ENCODE results near the gene AQP9. TPM values are rescaled to one million over a fixed set of nuclear protein-coding genes. Genes with fewer than 3 reads are reported as not detected.

AQP9 gene
- total RNA-seq, 2 donors from 2014 or later: 1.1 to 2.9 TPM

DNA sequence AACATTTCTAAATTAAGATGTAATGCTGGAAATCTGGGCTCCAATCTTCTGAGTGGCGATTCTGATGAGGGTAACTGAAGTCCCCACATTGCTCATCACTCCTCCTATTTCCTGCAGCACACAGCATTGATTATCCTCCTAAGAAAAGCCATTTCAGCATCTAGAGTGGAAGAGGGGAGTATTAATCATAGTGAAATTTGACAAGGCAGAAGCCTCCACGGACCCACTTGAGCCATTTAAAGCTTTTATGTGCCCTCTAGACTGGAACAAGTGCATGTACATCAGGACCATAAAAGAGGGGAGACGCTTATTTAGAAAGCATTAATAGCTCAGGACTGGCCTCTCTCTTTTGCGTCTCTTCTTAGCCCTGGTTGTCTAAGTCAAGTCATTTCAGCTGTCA lies 25.8 kb downstream of the AQP9 start:
- Histone ChIP-seq H3K27me3 (no peaks in the 10 kb centered on the region), H3K36me3 (no peaks in the 10 kb centered on the region), H3K4me1 (no peaks in the 10 kb centered on the region), H3K27ac (no peak overlapping the region), H3K4me3 (no peak overlapping the region), H3K9me3 (no peaks in the 10 kb centered on the region)
- no peak for DNase-seq (ENCODE audit: low spot score)
- TF ChIP-seq, protein P1, sequence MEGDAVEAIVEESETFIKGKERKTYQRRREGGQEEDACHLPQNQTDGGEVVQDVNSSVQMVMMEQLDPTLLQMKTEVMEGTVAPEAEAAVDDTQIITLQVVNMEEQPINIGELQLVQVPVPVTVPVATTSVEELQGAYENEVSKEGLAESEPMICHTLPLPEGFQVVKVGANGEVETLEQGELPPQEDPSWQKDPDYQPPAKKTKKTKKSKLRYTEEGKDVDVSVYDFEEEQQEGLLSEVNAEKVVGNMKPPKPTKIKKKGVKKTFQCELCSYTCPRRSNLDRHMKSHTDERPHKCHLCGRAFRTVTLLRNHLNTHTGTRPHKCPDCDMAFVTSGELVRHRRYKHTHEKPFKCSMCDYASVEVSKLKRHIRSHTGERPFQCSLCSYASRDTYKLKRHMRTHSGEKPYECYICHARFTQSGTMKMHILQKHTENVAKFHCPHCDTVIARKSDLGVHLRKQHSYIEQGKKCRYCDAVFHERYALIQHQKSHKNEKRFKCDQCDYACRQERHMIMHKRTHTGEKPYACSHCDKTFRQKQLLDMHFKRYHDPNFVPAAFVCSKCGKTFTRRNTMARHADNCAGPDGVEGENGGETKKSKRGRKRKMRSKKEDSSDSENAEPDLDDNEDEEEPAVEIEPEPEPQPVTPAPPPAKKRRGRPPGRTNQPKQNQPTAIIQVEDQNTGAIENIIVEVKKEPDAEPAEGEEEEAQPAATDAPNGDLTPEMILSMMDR (IDR thresholded peaks at IDR 0.05): no peak

DNA sequence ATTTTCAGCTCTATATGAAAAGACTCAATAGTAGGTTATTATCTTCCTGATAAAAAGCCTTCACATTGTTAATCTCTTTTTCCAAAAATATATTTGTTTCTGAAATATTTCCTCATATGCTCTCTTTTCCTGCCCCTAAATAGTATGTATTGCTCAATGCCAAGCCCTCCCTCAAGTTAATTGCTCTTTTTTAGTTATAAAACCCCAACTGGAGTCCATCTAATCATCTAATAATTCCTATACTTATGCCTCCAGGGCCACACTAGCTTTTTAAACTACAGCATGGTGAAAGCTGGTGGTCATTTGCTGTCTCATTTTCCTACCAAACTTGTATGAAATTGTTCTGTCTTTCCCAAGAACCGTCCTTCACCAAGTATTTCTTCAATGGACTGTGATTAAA lies 26.7 kb downstream of the AQP9 start:
- H3K4me3 ChIP-seq: no peak overlapping the region
- no peaks in the 10 kb centered on the region for H3K9me3 ChIP-seq
- no peak overlapping the region for H3K27ac ChIP-seq
- DNase-seq (ENCODE audit: low spot score): no peak
- no peaks in the 10 kb centered on the region for H3K4me1 ChIP-seq
- TF ChIP-seq, protein P1 (IDR thresholded peaks at IDR 0.05): no peak
- no peaks in the 10 kb centered on the region for H3K27me3 ChIP-seq
- no peaks in the 10 kb centered on the region for H3K36me3 ChIP-seq

DNA sequence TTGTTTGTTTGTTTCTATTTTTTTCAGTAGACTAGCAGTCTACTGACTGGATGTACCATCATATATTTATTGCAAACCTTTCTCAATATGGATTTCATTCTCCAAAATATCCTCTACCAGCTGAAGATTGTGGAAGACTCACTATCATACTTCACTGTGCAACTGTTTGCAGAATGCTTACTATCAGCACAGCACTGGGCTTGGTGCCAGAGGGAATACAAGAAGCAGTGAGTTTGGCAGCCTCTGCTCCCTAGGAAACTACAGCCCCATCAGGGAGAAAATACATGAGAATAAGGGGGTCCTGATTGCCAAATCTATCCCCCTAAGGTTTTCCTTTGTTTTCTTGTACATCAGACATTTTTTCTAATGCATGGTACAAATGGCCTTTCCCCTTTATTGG lies 27.5 kb downstream of the AQP9 start:
- Histone ChIP-seq H3K9me3 (no peaks in the 10 kb centered on the region), H3K36me3 (no peaks in the 10 kb centered on the region)

DNA sequence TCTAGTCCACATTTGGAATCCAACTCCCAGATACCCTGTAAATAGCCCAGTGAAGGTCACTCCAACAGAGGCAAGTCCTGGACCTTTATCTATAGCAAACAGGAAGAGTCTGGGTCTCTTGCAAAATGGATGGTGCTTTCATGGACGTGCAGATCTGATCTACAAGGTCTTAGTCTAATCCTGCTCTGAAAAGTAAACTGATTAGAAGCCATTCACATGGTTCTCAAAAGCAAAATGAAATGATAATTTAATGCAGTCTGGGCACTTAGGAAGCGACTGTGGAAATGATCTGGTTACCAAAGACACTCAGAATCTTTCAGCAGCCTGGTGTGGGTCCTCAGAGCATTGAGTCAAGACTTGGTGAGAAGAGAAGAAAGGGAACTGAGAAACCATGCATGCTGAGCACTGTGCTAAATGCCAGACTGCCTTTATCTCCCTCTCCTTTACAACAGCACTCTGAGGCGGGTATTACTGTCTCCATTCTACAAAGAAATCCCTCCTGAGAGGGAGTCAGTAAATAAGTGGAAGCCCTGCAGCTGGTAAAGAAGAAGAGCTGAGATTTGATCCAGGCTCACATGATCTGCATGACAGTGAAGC lies 29.0 kb downstream of the AQP9 start:
- no peak overlapping the region for H3K27ac ChIP-seq
- no peak overlapping the region for H3K4me3 ChIP-seq
- H3K27me3 ChIP-seq: no peaks in the 10 kb centered on the region
- DNase-seq (ENCODE audit: low spot score): no peak
- H3K9me3 ChIP-seq: no peaks in the 10 kb centered on the region
- H3K36me3 ChIP-seq: no peaks in the 10 kb centered on the region
- H3K4me1 ChIP-seq: no peaks in the 10 kb centered on the region
- TF ChIP-seq, protein P1 (IDR thresholded peaks at IDR 0.05): no peak

More for the DNA sequence above, 27.5 kb downstream of the AQP9 start:
- no peak for DNase-seq (ENCODE audit: low spot score)
- Histone ChIP-seq H3K4me3 (no peak overlapping the region), H3K27me3 (no peaks in the 10 kb centered on the region), H3K27ac (no peak overlapping the region), H3K4me1 (no peaks in the 10 kb centered on the region)
- TF ChIP-seq, protein P1 (IDR thresholded peaks at IDR 0.05): no peak

DNA sequence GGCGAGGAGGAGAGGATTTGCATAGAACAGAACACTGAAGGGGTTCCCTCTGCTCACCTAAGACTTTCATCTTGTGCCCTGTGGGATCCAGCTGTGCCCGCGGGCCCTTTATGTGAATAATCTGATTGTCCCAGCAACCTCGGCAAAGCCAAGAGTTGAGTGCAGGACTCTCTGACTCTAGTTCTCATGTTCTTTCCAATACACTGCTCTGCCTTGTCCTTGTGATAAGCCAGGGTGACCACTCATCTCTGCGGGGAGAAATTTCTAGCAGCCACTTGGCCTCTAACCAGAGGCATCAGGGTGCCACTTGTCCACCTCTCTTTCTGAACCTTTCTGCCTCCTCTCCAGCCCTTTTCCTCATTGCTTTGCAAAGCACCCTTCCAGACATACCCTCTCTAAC lies 31.8 kb downstream of the AQP9 start:
- H3K9me3 ChIP-seq: no peaks in the 10 kb centered on the region
- H3K4me1 ChIP-seq: no peaks in the 10 kb centered on the region
- TF ChIP-seq, protein P1 (IDR thresholded peaks at IDR 0.05): no peak

DNA sequence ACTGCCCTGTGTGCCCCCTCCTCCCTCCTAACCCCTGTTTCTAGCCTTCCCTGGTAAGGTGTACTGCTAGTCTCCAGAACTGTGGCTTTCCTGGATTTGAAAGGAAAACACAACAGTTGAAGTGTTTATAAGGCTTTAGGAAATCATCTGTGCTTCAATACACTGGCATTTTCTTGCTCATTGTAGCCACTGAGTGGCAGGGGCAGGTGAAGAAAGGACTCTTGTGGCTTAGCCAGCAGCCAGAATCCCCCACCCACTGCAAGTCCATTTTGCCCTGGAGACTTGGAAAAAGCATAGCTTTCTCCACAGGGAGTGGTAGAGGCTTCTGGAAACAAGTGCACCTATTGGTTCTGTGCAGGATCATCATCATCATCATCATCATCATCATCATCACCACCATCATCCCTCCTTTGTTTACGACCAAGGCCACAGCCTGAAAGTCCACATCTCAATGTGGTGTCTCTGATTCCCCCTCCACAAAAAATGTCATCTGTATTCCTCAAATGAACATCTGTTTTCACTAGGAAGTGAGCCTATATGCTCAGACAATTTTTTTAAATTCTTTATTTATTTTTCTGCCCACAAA lies 33.4 kb downstream of the AQP9 start:
- no peak overlapping the region for H3K27ac ChIP-seq
- TF ChIP-seq, protein P1 (IDR thresholded peaks at IDR 0.05): no peak
- no peaks in the 10 kb centered on the region for H3K36me3 ChIP-seq
- no peaks in the 10 kb centered on the region for H3K4me1 ChIP-seq
- DNase-seq (ENCODE audit: low spot score): no peak
- H3K27me3 ChIP-seq: no peaks in the 10 kb centered on the region
- H3K4me3 ChIP-seq: no peak overlapping the region
- no peaks in the 10 kb centered on the region for H3K9me3 ChIP-seq

More for the DNA sequence above, 31.8 kb downstream of the AQP9 start:
- no peak for DNase-seq (ENCODE audit: low spot score)
- Histone ChIP-seq H3K27me3 (no peaks in the 10 kb centered on the region), H3K27ac (no peak overlapping the region), H3K4me3 (no peak overlapping the region), H3K36me3 (no peaks in the 10 kb centered on the region)

Measured in right atrium auricular region (tissue), 2 donors.